Gastrocnemius medialis (tissue), 4 donors: ENCODE measurements around the gene FAM241A. TPM values are rescaled to one million over a fixed set of nuclear protein-coding genes. Genes with fewer than 3 reads are reported as not detected.

Experiments
- ATAC-seq, 2 donors: fragments of 150-250 bp; one replicate each; pipeline ENCODE4 v1.9.1; 2016
- DNase-seq, 2 donors: peaks; one replicate each; pipeline ENCODE4 v3.0.0-alpha.2; 2019
- H3K27ac ChIP-seq, 4 donors: fragments of 200-600 bp; sonication (generic); 1 replicate in 1 of 4; 2 replicates in 3 of 4; pipeline ENCODE4 v1.5.1; 2016 to 2018; ENCODE audit warnings: mild to moderate bottlenecking in 2 of 4, moderate library complexity in 1 of 4
- H3K27me3 ChIP-seq, 3 donors: fragments of 200-600 bp; sonication (generic) in 2 of 3; 1 replicate in 1 of 3; 2 replicates in 2 of 3; pipeline versions ENCODE4 v1.5.1 to v1.6.0; 2016 to 2019; ENCODE audit warnings: mild to moderate bottlenecking in 1 of 3, moderate library complexity in 1 of 3
- H3K36me3 ChIP-seq, 2 donors: fragments of 200-600 bp; sonication (generic) in 1 of 2; one replicate each; pipeline ENCODE4 v1.5.1; 2017 to 2018
- H3K4me1 ChIP-seq, 2 donors: fragments of 200-600 bp; sonication (generic) in 1 of 2; one replicate each; pipeline ENCODE4 v1.5.1; 2016 to 2017; ENCODE audit warnings: mild to moderate bottlenecking in 2 of 2
- H3K4me3 ChIP-seq, 4 donors: fragments of 200-600 bp; sonication (generic) in 3 of 4; 1 replicate in 1 of 4; 2 replicates in 3 of 4; pipeline ENCODE4 v1.5.1; 2016 to 2019; ENCODE audit warnings: mild to moderate bottlenecking in 2 of 4
- H3K9me3 ChIP-seq, 3 donors: fragments of 200-600 bp; sonication (generic) in 2 of 3; 1 replicate in 1 of 3; 2 replicates in 2 of 3; pipeline ENCODE4 v1.5.1; 2016 to 2019
- POLR2A ChIP-seq, 2 donors: fragments of 450-650 bp; IDR thresholded peaks; one replicate each; pipeline ENCODE4 v1.6.1; 2017; ENCODE audit warnings: antibody characterized with exemption in 2 of 2, mild to moderate bottlenecking in 2 of 2, moderate library complexity in 2 of 2
- in situ Hi-C, 4 donors: fragments of 200-750 bp; cut with MboI; loops; one replicate each; pipeline versions ENCODE4 v1.15.0 to v1.8.0; 2017; ENCODE audit warnings: low sequenced_read_pairs in 4 of 4
- intact Hi-C: fragments of 100-400 bp; cut with DNase I; formaldehyde crosslinking; loops from one replicate; pipeline ENCODE4 v1.15.1; 2023; ENCODE audit warnings: low total_unique reads
- total RNA-seq, 4 donors: library from RNA; depleted of rRNA; stranded (reverse); fragments of >200 nt; gene quantifications; one replicate each; pipeline versions ENCODE4 v1.1.0 to v1.2.3, GENCODE V29; 2016
- TF ChIP-seq, protein P1 (sequence below), 5 experiments: fragments of 450-650 bp in 3 of 5; fragments of 200-600 bp in 2 of 5; sonication (generic) in 2 of 5; IDR thresholded peaks in 4 of 5; conservative IDR thresholded peaks in 1 of 5; 1 replicate in 4 of 5; 2 replicates in 1 of 5; pipeline ENCODE4 v1.5.1; 2016 to 2019; ENCODE audit warnings: antibody characterized with exemption in 5 of 5, mild to moderate bottlenecking in 3 of 5, moderate library complexity in 3 of 5

FAM241A gene
- total RNA-seq, 4 donors from 2014 or later: 2.3 to 7.0 (median 3.3) TPM

DNA sequence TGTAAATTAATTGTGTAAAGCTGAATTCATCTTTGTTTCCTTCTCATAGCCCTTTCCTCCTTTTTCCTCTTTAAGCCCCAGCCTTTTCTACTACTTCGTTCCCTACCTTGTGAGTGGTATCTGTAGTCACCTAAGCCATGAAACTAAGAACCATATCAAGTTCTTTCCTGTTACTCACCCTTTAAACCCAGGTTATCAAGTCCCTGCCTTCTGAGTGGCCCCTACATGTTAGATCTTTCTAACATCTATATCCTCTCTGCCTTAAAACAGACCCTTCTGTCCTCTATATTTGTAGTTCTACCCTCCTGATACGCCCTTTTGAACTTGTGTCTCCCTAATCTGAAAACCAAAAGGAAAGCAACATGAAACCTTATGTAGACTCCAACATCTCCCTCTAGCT is 93.6 kb downstream of the FAM241A start:
- ATAC-seq: no peak
- no peak overlapping the region for H3K4me3 ChIP-seq
- no peaks in the 10 kb centered on the region for H3K9me3 ChIP-seq
- no peaks in the 10 kb centered on the region for H3K36me3 ChIP-seq
- in situ Hi-C loops: loop anchor here in 2 of 4 donors (5.0 to 10.0 kb wide), 2 partner anchors 134 to 142 kb away; no protein-coding TSS in a partner anchor
- intact Hi-C loops: loop anchor here (10.0 kb wide), 1 partner anchor 906 kb away; no protein-coding TSS in a partner anchor
- no peak for DNase-seq
- H3K27ac ChIP-seq: no peak overlapping the region
- peaks cover 12 to 18% of the 10 kb centered on the region in 2 donors for H3K4me1 ChIP-seq
- H3K27me3 ChIP-seq: no peaks in the 10 kb centered on the region
- TF ChIP-seq, protein P1, sequence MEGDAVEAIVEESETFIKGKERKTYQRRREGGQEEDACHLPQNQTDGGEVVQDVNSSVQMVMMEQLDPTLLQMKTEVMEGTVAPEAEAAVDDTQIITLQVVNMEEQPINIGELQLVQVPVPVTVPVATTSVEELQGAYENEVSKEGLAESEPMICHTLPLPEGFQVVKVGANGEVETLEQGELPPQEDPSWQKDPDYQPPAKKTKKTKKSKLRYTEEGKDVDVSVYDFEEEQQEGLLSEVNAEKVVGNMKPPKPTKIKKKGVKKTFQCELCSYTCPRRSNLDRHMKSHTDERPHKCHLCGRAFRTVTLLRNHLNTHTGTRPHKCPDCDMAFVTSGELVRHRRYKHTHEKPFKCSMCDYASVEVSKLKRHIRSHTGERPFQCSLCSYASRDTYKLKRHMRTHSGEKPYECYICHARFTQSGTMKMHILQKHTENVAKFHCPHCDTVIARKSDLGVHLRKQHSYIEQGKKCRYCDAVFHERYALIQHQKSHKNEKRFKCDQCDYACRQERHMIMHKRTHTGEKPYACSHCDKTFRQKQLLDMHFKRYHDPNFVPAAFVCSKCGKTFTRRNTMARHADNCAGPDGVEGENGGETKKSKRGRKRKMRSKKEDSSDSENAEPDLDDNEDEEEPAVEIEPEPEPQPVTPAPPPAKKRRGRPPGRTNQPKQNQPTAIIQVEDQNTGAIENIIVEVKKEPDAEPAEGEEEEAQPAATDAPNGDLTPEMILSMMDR (IDR thresholded peaks at IDR 0.05 in 4 of 5, conservative IDR thresholded peaks at IDR 0.05 in 1 of 5): no peak
- no peak for TF ChIP-seq POLR2A (IDR thresholded peaks at IDR 0.05)

Other genes starting within 250 kb of the FAM241A start
- 10 to 100 TPM in 3 of 4 donors, 1 to 10 TPM in 1; 8.9 to 21.5 (median 15.2) TPM for gene AP1AR, start 86.3 kb downstream of the FAM241A start, total RNA-seq
- 1 to 10 TPM; 1.5 to 5.1 (median 2.9) TPM for gene TIFA, start 140.4 kb downstream of the FAM241A start, total RNA-seq
- gene ALPK1, start 151.9 kb downstream of the FAM241A start, total RNA-seq: 10 to 100 TPM in 1 of 4 donors, 1 to 10 TPM in 3; 1.8 to 12.6 (median 3.3) TPM